ENCODE measurements around the gene MORN4. TPM values are rescaled to one million over a fixed set of nuclear protein-coding genes. Genes with fewer than 3 reads are reported as not detected.

MORN4 gene
- total RNA-seq, 1 experiment from 2014 or later, result 11.9 TPM

- no peak overlapping the region for H2BK15ac ChIP-seq (ENCODE audit: low read depth, low read length)
- no peak overlapping the region for H3K4me3 Mint-ChIP-seq
- no peak overlapping the region for H3K27ac ChIP-seq (ENCODE audit: insufficient read length, low read depth, low read length)
- no peak overlapping the region for H2AK5ac ChIP-seq (ENCODE audit: insufficient read length, low read length)
- H4K5ac ChIP-seq (ENCODE audit: insufficient read length, low read depth, low read length), result no peak overlapping the region
- H2BK20ac ChIP-seq (ENCODE audit: low read depth, low read length, poor library complexity, severe bottlenecking), result no peak overlapping the region
- no peak overlapping the region for H3K18ac ChIP-seq (ENCODE audit: insufficient read length, low read depth, low read length)
- no peak overlapping the region for H3K9ac ChIP-seq (ENCODE audit: extremely low read depth, insufficient read length, low read length)
- H3K23ac ChIP-seq (ENCODE audit: insufficient read length, low read depth, low read length), result no peak overlapping the region
- no peak overlapping the region for H3K4ac ChIP-seq (ENCODE audit: low read depth, low read length)
- no peaks in the 10 kb centered on the region for H4K20me1 ChIP-seq (ENCODE audit: control insufficient read depth, insufficient read depth, insufficient read length)
- H3K36me3 Mint-ChIP-seq (ENCODE audit: insufficient read depth in 1 of 3, low read depth in 3 of 3), result peaks cover 0 to 12% (median 0%) of the 10 kb centered on the region in 3 experiments; a peak in 3 of 7 replicates
- H3K4me1 ChIP-seq (ENCODE audit: insufficient read depth, low read length), result no peaks in the 10 kb centered on the region
- no peak overlapping the region for H3K14ac ChIP-seq (ENCODE audit: insufficient read depth, low read length)
- H3K4me2 ChIP-seq (ENCODE audit: insufficient read depth, insufficient read length, low read length), result no peak overlapping the region
- no peak overlapping the region for H3T11ph ChIP-seq (ENCODE audit: low read length)
- no peak overlapping the region for H4K91ac ChIP-seq (ENCODE audit: insufficient read length, low read depth, low read length)
- H3K56ac ChIP-seq (ENCODE audit: insufficient read length, low read depth, low read length), result no peak overlapping the region
- no peak overlapping the region for H2BK5ac ChIP-seq (ENCODE audit: insufficient read length, low read length)
- no peaks in the 10 kb centered on the region for H3K23me2 ChIP-seq (ENCODE audit: insufficient read length, low read depth, low read length, poor library complexity, severe bottlenecking)
- no peak for DNase-seq
- H3K9me3 Mint-ChIP-seq, result no peaks in the 10 kb centered on the region
- H2AFZ ChIP-seq (ENCODE audit: low read length), result no peak overlapping the region
- no peak overlapping the region for H2BK120ac ChIP-seq (ENCODE audit: low read depth, low read length, poor library complexity, severe bottlenecking)
- H3K27me3 ChIP-seq (ENCODE audit: insufficient read depth, low read length), result no peaks in the 10 kb centered on the region
- no peaks in the 10 kb centered on the region for H3K79me2 ChIP-seq (ENCODE audit: insufficient read depth, low read length)
- H4K8ac ChIP-seq (replicated peaks; ENCODE audit: insufficient read length, low read depth, low read length), result no peak overlapping the region
- H3K9me3 ChIP-seq (ENCODE audit: control insufficient read depth, low read depth, low read length), result no peaks in the 10 kb centered on the region
- WGBS (ENCODE audit: extremely low coverage, insufficient read length, low lambda C conversion rate), result no CpG with 5 or more reads among the region's 5 CpGs
- TF ChIP-seq, protein P1, sequence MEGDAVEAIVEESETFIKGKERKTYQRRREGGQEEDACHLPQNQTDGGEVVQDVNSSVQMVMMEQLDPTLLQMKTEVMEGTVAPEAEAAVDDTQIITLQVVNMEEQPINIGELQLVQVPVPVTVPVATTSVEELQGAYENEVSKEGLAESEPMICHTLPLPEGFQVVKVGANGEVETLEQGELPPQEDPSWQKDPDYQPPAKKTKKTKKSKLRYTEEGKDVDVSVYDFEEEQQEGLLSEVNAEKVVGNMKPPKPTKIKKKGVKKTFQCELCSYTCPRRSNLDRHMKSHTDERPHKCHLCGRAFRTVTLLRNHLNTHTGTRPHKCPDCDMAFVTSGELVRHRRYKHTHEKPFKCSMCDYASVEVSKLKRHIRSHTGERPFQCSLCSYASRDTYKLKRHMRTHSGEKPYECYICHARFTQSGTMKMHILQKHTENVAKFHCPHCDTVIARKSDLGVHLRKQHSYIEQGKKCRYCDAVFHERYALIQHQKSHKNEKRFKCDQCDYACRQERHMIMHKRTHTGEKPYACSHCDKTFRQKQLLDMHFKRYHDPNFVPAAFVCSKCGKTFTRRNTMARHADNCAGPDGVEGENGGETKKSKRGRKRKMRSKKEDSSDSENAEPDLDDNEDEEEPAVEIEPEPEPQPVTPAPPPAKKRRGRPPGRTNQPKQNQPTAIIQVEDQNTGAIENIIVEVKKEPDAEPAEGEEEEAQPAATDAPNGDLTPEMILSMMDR (conservative IDR thresholded peaks at IDR 0.05), result no peak
- H3K4me1 Mint-ChIP-seq, result peaks cover 11 to 16% of the 10 kb centered on the region in 2 experiments
- H3K27ac Mint-ChIP-seq, result peak overlapping the region in 1 of 3 experiments; percentile 51; a peak in 1 of 7 replicates
- H3K27me3 Mint-ChIP-seq (ENCODE audit: low read depth), result no peaks in the 10 kb centered on the region
- H3K79me1 ChIP-seq (ENCODE audit: insufficient read depth, low read depth, low read length, poor library complexity, severe bottlenecking), result no peaks in the 10 kb centered on the region
- H2BK12ac ChIP-seq (ENCODE audit: insufficient read length, low read depth, low read length), result no peak overlapping the region
Observed at GRCh38 chr10:97570789-97571471, 62.4 kb downstream of the MORN4 start.

All from H9 (cell line).